Endodermal cell (in vitro differentiated cells): Measurements from ENCODE around the gene LMAN1L. TPM values are rescaled to one million over a fixed set of nuclear protein-coding genes. Genes with fewer than 3 reads are reported as not detected.
A peak's percentile ranks its signal among the peaks of the same experiment; 100 is the strongest.

Experiments
- DNase-seq: peaks from one replicate; pipeline ENCODE4 v3.0.0-alpha.2; 2017
- H3K27ac ChIP-seq: 2 replicates; pipeline ENCODE4 v1.5.1; 2013; ENCODE audit warnings: mild to moderate bottlenecking, low read depth, low read length, moderate library complexity
- H3K27me3 ChIP-seq: 2 replicates; pipeline ENCODE4 v1.6.1; 2013; ENCODE audit warnings: mild to moderate bottlenecking, low read length, moderate library complexity; ENCODE audit not compliant: insufficient read depth, control insufficient read depth, poor library complexity, severe bottlenecking
- H3K36me3 ChIP-seq: 2 replicates; pipeline ENCODE4 v1.7.0; 2013; ENCODE audit warnings: mild to moderate bottlenecking, low read length, moderate library complexity; ENCODE audit not compliant: control insufficient read depth, insufficient read depth
- H3K4me1 ChIP-seq: one replicate; pipeline ENCODE4 v1.7.0; 2013; ENCODE audit warnings: low read length; ENCODE audit not compliant: control insufficient read depth, insufficient read depth
- H3K4me3 ChIP-seq: 2 replicates; pipeline ENCODE4 v1.5.1; 2013; ENCODE audit warnings: mild to moderate bottlenecking, low read length, moderate library complexity
- H3K9ac ChIP-seq: 2 replicates; pipeline ENCODE4 v1.6.1; 2013; ENCODE audit warnings: mild to moderate bottlenecking, low read length, moderate library complexity; ENCODE audit not compliant: poor library complexity, severe bottlenecking; ENCODE audit errors: extremely low read depth
- H3K9me3 ChIP-seq: 2 replicates; pipeline ENCODE4 v1.6.1; 2013; ENCODE audit warnings: mild to moderate bottlenecking, low read length, moderate library complexity; ENCODE audit not compliant: control insufficient read depth
- H3K27ac Mint-ChIP-seq: 2 replicates; pipeline ENCODE4 v1.8.0; 2020; ENCODE audit warnings: mixed read lengths
- H3K27me3 Mint-ChIP-seq: 2 replicates; pipeline ENCODE4 v1.8.0; 2021; ENCODE audit warnings: mild to moderate bottlenecking, mixed read lengths; ENCODE audit not compliant: insufficient read depth
- H3K36me3 Mint-ChIP-seq: 2 replicates; pipeline ENCODE4 v1.8.0; 2020; ENCODE audit warnings: low read depth, mixed read lengths
- H3K4me1 Mint-ChIP-seq: 2 replicates; pipeline ENCODE4 v1.8.0; 2020; ENCODE audit warnings: mixed read lengths
- H3K4me3 Mint-ChIP-seq: 2 replicates; pipeline ENCODE4 v1.8.0; 2020; ENCODE audit warnings: mild to moderate bottlenecking, moderate library complexity, mixed read lengths
- H3K9me3 Mint-ChIP-seq: 2 replicates; pipeline ENCODE4 v1.8.0; 2020; ENCODE audit warnings: mild to moderate bottlenecking, mixed read lengths
- CTCF ChIP-seq: fragments of 200-600 bp; sonication (generic); conservative IDR thresholded peaks from 2 replicates; pipeline ENCODE4 v1.5.0; 2021; ENCODE audit warnings: antibody characterized with exemption, mild to moderate bottlenecking
- WGBS, 2 experiments: methylation state at CpG; one replicate each; pipeline versions ENCODE4 v1.1.5 to v1.1.7; 2013; ENCODE audit warnings: missing lambda C conversion rate in 2 of 2, mixed read lengths in 1 of 2; ENCODE audit not compliant: insufficient coverage in 1 of 2, insufficient read length in 1 of 2; 5-methylcytosine and 5-hydroxymethylcytosine counted together
- total RNA-seq, 2 donors: library from RNA; stranded (reverse); fragmentation: NEBNext Ultra II Directional in 1 of 2; extraction: Animal tissue kit (Norgen Biotek cat#: 25700) in 1 of 2; gene quantifications; 2 replicates in 1 of 2; 3 replicates in 1 of 2; pipeline ENCODE4 v1.2.1, GENCODE V29; 2021

Gene LMAN1L
- total RNA-seq, 2 donors from 2014 or later: not detected

- H3K9ac ChIP-seq: peak overlapping the region; percentile 67
- peak overlapping the region; percentile 91 for H3K4me3 ChIP-seq
- TF ChIP-seq CTCF: no peak
- Mint-ChIP-seq H3K4me1 (peaks cover 23% of the 10 kb centered on the region), H3K27ac (peak overlapping the region; percentile 17), H3K9me3 (no peaks in the 10 kb centered on the region), H3K27me3 (no peaks in the 10 kb centered on the region), H3K4me3 (peak overlapping the region; percentile 85), H3K36me3 (peaks cover 42% of the 10 kb centered on the region)
- H3K9me3 ChIP-seq: no peaks in the 10 kb centered on the region
- WGBS, 2 experiments: 72 to 85% methylated on average over 5 to 10 of the region's 12 CpGs
- H3K36me3 ChIP-seq: peaks cover 15% of the 10 kb centered on the region
- H3K4me1 ChIP-seq: no peaks in the 10 kb centered on the region
- DNase-seq: no peak
- H3K27me3 ChIP-seq: no peaks in the 10 kb centered on the region
- peak overlapping the region; percentile 88 for H3K27ac ChIP-seq
Observed at GRCh38 chr15:74843891-74844299, 31.3 kb downstream of the LMAN1L start.

- no peaks in the 10 kb centered on the region for H3K9me3 ChIP-seq
- WGBS, 2 experiments: 86 to 88% methylated on average over 6 to 11 of the region's 12 CpGs
- Mint-ChIP-seq H3K36me3 (peaks cover 42% of the 10 kb centered on the region), H3K27ac (peak overlapping the region; percentile 17), H3K4me3 (peak overlapping the region; percentile 85), H3K27me3 (no peaks in the 10 kb centered on the region), H3K9me3 (no peaks in the 10 kb centered on the region), H3K4me1 (peaks cover 23% of the 10 kb centered on the region)
- no peaks in the 10 kb centered on the region for H3K27me3 ChIP-seq
- peak overlapping the region; percentile 8 for H3K27ac ChIP-seq
- no peak overlapping the region for H3K4me3 ChIP-seq
- H3K4me1 ChIP-seq: no peaks in the 10 kb centered on the region
- H3K9ac ChIP-seq: no peak overlapping the region
- peaks cover 16% of the 10 kb centered on the region for H3K36me3 ChIP-seq
- DNase-seq: no peak
- no peak for TF ChIP-seq CTCF
Observed at GRCh38 chr15:74844319-74845207, 31.9 kb downstream of the LMAN1L start.

- Histone ChIP-seq H3K36me3 (peaks cover 16% of the 10 kb centered on the region), H3K9ac (no peak overlapping the region), H3K27me3 (no peaks in the 10 kb centered on the region), H3K9me3 (no peaks in the 10 kb centered on the region), H3K27ac (no peak overlapping the region), H3K4me1 (no peaks in the 10 kb centered on the region), H3K4me3 (no peak overlapping the region)
- no peaks in the 10 kb centered on the region for H3K9me3 Mint-ChIP-seq
- no peak for TF ChIP-seq CTCF
- H3K4me1 Mint-ChIP-seq: peaks cover 21% of the 10 kb centered on the region
- WGBS, 2 experiments: 92 to 100% methylated on average over 4 to 5 of the region's 5 CpGs
- peaks cover 45% of the 10 kb centered on the region for H3K36me3 Mint-ChIP-seq
- H3K27ac Mint-ChIP-seq: no peak overlapping the region
- no peak for DNase-seq
- H3K4me3 Mint-ChIP-seq: no peak overlapping the region
- no peaks in the 10 kb centered on the region for H3K27me3 Mint-ChIP-seq
Observed at GRCh38 chr15:74845208-74845568, 32.6 kb downstream of the LMAN1L start.
